M059J (cell line): ENCODE results near the gene FAM171A2. TPM values are rescaled to one million over a fixed set of nuclear protein-coding genes. Genes with fewer than 3 reads are reported as not detected.
A peak's percentile ranks its signal among the peaks of the same experiment; 100 is the strongest.
"Not testable (repeated sequence)": the region's sequence is repeated elsewhere in the genome, so short reads cannot be mapped to it uniquely, and the experiment has no call there.

Experiments
- DNase-seq: peaks from one replicate; pipeline ENCODE4 v3.0.0-alpha.2; 2012; ENCODE audit warnings: low read depth
- total RNA-seq: library from RNA; depleted of rRNA; stranded (reverse); fragments of >200 nt; shearing (Covaris generic); gene quantifications from 2 replicates; pipeline ENCODE4 v1.2.3, GENCODE V29; 2014; rRNA removed

FAM171A2 gene
- 1.4 and 5.2 TPM in 2 replicates for total RNA-seq

GRCh38 chr17:44363613-44364159 lies at the start of gene FAM171A2:
FAM171A2 (minus strand) TSS chr17:44363853; CDS start chr17:44363714, 139 bp downstream.
- DNase-seq: peak; percentile 45

GRCh38 chr17:44409309-44410028 lies 45.8 kb upstream of the FAM171A2 start:
- no peak for DNase-seq

- DNase-seq: no peak
Observed at GRCh38 chr17:44408786-44409185, 45.1 kb upstream of the FAM171A2 start.

GRCh38 chr17:44402564-44403172 lies 39.0 kb upstream of the FAM171A2 start:
- DNase-seq: no peak

GRCh38 chr17:44400226-44400847 lies 36.7 kb upstream of the FAM171A2 start:
- DNase-seq: peak; percentile 29

- no peak for DNase-seq
Observed at GRCh38 chr17:44398692-44399691, 35.3 kb upstream of the FAM171A2 start.

GRCh38 chr17:44397479-44398440 lies 34.1 kb upstream of the FAM171A2 start:
- no peak for DNase-seq

- DNase-seq: no peak
Observed at GRCh38 chr17:44396946-44397345, 33.3 kb upstream of the FAM171A2 start.

GRCh38 chr17:44394833-44395232 lies 31.2 kb upstream of the FAM171A2 start:
- no peak for DNase-seq

GRCh38 chr17:44394112-44394511 lies 30.5 kb upstream of the FAM171A2 start:
- not testable (repeated sequence) for DNase-seq

- no peak for DNase-seq
Observed at GRCh38 chr17:44390250-44390870, 26.7 kb upstream of the FAM171A2 start.

- DNase-seq: no peak
Observed at GRCh38 chr17:44389723-44390202, 26.1 kb upstream of the FAM171A2 start.

GRCh38 chr17:44389281-44389680 lies 25.6 kb upstream of the FAM171A2 start, which contains the start of gene ITGA2B:
ITGA2B (minus strand) TSS chr17:44389649; CDS start chr17:44389473, 176 bp downstream.
- no peak for DNase-seq

- no peak for DNase-seq
Observed at GRCh38 chr17:44387804-44388203, 24.2 kb upstream of the FAM171A2 start.

GRCh38 chr17:44386182-44386525 lies 22.5 kb upstream of the FAM171A2 start:
- no peak for DNase-seq

GRCh38 chr17:44385287-44386181 lies 21.9 kb upstream of the FAM171A2 start:
- peak; percentile 70 for DNase-seq

GRCh38 chr17:44384823-44385286 lies 21.2 kb upstream of the FAM171A2 start:
- DNase-seq: no peak

- no peak for DNase-seq
Observed at GRCh38 chr17:44384281-44384822, 20.7 kb upstream of the FAM171A2 start.
